GM23248 (cell line): Measurements from ENCODE around the gene PPFIBP1. TPM values are rescaled to one million over a fixed set of nuclear protein-coding genes. Genes with fewer than 3 reads are reported as not detected.
A peak's percentile ranks its signal among the peaks of the same experiment; 100 is the strongest.

Source experiments
- DNase-seq: peaks from one replicate; pipeline ENCODE4 v3.0.0-alpha.2; 2015
- H2AFZ ChIP-seq: fragments of 200-600 bp; sonication (generic); 2 replicates; pipeline ENCODE4 v1.6.1; 2016; ENCODE audit warnings: antibody characterized with exemption
- H3F3A ChIP-seq: fragments of 200-600 bp; sonication (generic); 2 replicates; pipeline ENCODE4 v1.6.1; 2016; ENCODE audit warnings: mild to moderate bottlenecking, antibody characterized with exemption, mixed run types; ENCODE audit not compliant: insufficient read depth
- H3K27ac ChIP-seq: fragments of 200-600 bp; sonication (generic); 2 replicates; pipeline ENCODE4 v1.5.1; 2016; ENCODE audit warnings: mild to moderate bottlenecking
- H3K27me3 ChIP-seq: fragments of 200-600 bp; sonication (generic); replicated peaks from 2 replicates; pipeline ENCODE4 v1.6.1; 2016; ENCODE audit warnings: mild to moderate bottlenecking; ENCODE audit not compliant: insufficient read depth
- H3K36me3 ChIP-seq: fragments of 200-600 bp; sonication (generic); 2 replicates; pipeline ENCODE4 v1.6.1; 2016; ENCODE audit warnings: low read depth, mild to moderate bottlenecking
- H3K4me1 ChIP-seq: fragments of 200-600 bp; sonication (generic); 2 replicates; pipeline ENCODE4 v1.6.1; 2016; ENCODE audit warnings: mild to moderate bottlenecking; ENCODE audit not compliant: insufficient read depth
- H3K4me2 ChIP-seq: fragments of 200-600 bp; sonication (generic); one replicate; pipeline ENCODE4 v1.6.1; 2016; ENCODE audit warnings: mild to moderate bottlenecking; ENCODE audit not compliant: unreplicated experiment
- H3K4me3 ChIP-seq: fragments of 200-600 bp; sonication (generic); 2 replicates; pipeline ENCODE4 v1.5.1; 2016; ENCODE audit warnings: mild to moderate bottlenecking
- H3K79me2 ChIP-seq: fragments of 200-600 bp; sonication (generic); 2 replicates; pipeline ENCODE4 v1.6.1; 2016; ENCODE audit warnings: mild to moderate bottlenecking; ENCODE audit not compliant: insufficient read depth
- H3K9ac ChIP-seq: fragments of 200-600 bp; sonication (generic); 2 replicates; pipeline ENCODE4 v1.6.1; 2016; ENCODE audit warnings: mild to moderate bottlenecking
- H3K9me2 ChIP-seq: fragments of 200-600 bp; sonication (generic); 2 replicates; pipeline ENCODE4 v1.6.1; 2016; ENCODE audit warnings: mixed run types, mild to moderate bottlenecking, moderate library complexity; ENCODE audit not compliant: insufficient read depth
- H3K9me3 ChIP-seq: fragments of 200-600 bp; sonication (generic); one replicate; pipeline ENCODE4 v1.6.1; 2017; ENCODE audit warnings: low read depth
- H4K20me1 ChIP-seq: fragments of 200-600 bp; sonication (generic); 2 replicates; pipeline ENCODE4 v1.6.0; 2016; ENCODE audit not compliant: insufficient read depth
- EZH2 ChIP-seq: fragments of 200-600 bp; sonication (generic); IDR thresholded peaks from 2 replicates; pipeline ENCODE4 v1.6.1; 2018; ENCODE audit warnings: antibody characterized with exemption, mild to moderate bottlenecking; ENCODE audit not compliant: insufficient read depth, poor library complexity, severe bottlenecking
- EZH2phosphoT487 ChIP-seq: fragments of 200-600 bp; sonication (generic); IDR thresholded peaks from 2 replicates; pipeline ENCODE4 v1.6.1; 2018; ENCODE audit warnings: antibody characterized with exemption, moderate library complexity, mild to moderate bottlenecking, low read depth; ENCODE audit not compliant: insufficient read depth
- WGBS, 2 experiments: methylation state at CpG; one replicate each; pipeline ENCODE4 v1.1.6; 2015 to 2017; ENCODE audit warnings: low lambda C conversion rate in 2 of 2, low coverage in 1 of 2; ENCODE audit errors: missing lambda C conversion rate in 2 of 2; 5-methylcytosine and 5-hydroxymethylcytosine counted together
- in situ Hi-C: fragments of 300-500 bp; cut with MboI; formaldehyde crosslinking; loops from 2 replicates; pipeline ENCODE4 v1.15.0; 2020
- polyA plus RNA-seq: library from polyadenylated mRNA; unstranded; fragments of >200 nt; fragmentation: Nextera tagmentation; extraction: Ambion mirVana; gene quantifications from 2 replicates; pipeline ENCODE4 v1.2.1, GENCODE V29; 2016
- total RNA-seq: library from RNA; depleted of rRNA; stranded (reverse); fragments of >200 nt; shearing (Covaris generic); gene quantifications from 2 replicates; pipeline ENCODE4 v1.2.3, GENCODE V29; 2014

The PPFIBP1 gene
- total and polyA plus RNA-seq, 2 experiments from 2014 or later = 86.0 to 101 TPM

GRCh38 chr12:27551172-27551840 is 27.3 kb downstream of the PPFIBP1 start:
- no peaks in the 10 kb centered on the region for H3K36me3 ChIP-seq
- in situ Hi-C loops = no loop called here
- peaks cover 75% of the 10 kb centered on the region for H3F3A ChIP-seq
- no peaks in the 10 kb centered on the region for H4K20me1 ChIP-seq
- TF ChIP-seq EZH2phosphoT487 = no peak
- no peak for TF ChIP-seq EZH2
- peaks cover 92% of the 10 kb centered on the region for H3K79me2 ChIP-seq
- H3K27ac ChIP-seq = peak overlapping the region; percentile 99
- H3K4me1 ChIP-seq = peaks cover 82% of the 10 kb centered on the region
- H3K4me2 ChIP-seq = peak overlapping the region; percentile 69
- 31 to 37% methylated on average over 9 of the region's 9 CpGs for WGBS, 2 experiments
- 0 out of 2 replicates have a peak overlapping the region, but pooled peaks have one; percentile 16 for H2AFZ ChIP-seq
- H3K27me3 ChIP-seq = no peaks in the 10 kb centered on the region
- H3K9ac ChIP-seq = peak overlapping the region; percentile 83
- no peaks in the 10 kb centered on the region for H3K9me3 ChIP-seq
- peak overlapping the region; percentile 36 for H3K4me3 ChIP-seq
- DNase-seq = peak; percentile 60
- no peaks in the 10 kb centered on the region for H3K9me2 ChIP-seq

- no peak for TF ChIP-seq EZH2phosphoT487
- TF ChIP-seq EZH2 = no peak
- H3K4me1 ChIP-seq = peaks cover 92% of the 10 kb centered on the region
- H3K4me2 ChIP-seq = peak overlapping the region; percentile 69
- H3K4me3 ChIP-seq = peak overlapping the region; percentile 36
- no peaks in the 10 kb centered on the region for H4K20me1 ChIP-seq
- H3K9me2 ChIP-seq = no peaks in the 10 kb centered on the region
- peak overlapping the region; percentile 16 for H2AFZ ChIP-seq
- 32 to 33% methylated on average over 6 of the region's 6 CpGs for WGBS, 2 experiments
- in situ Hi-C loops = no loop called here
- DNase-seq = no peak
- peaks cover 92% of the 10 kb centered on the region for H3K79me2 ChIP-seq
- H3K36me3 ChIP-seq = no peaks in the 10 kb centered on the region
- peak overlapping the region; percentile 99 for H3K27ac ChIP-seq
- H3K9me3 ChIP-seq = no peaks in the 10 kb centered on the region
- H3F3A ChIP-seq = peaks cover 85% of the 10 kb centered on the region
- H3K9ac ChIP-seq = peak overlapping the region; percentile 83
- H3K27me3 ChIP-seq = no peaks in the 10 kb centered on the region
These were observed 28.2 kb downstream of the PPFIBP1 start for GRCh38 chr12:27552235-27552634.

- in situ Hi-C loops = no loop called here
- H3K9ac ChIP-seq = no peak overlapping the region
- peaks cover 89% of the 10 kb centered on the region for H3F3A ChIP-seq
- H3K27ac ChIP-seq = peak overlapping the region; percentile 99
- H3K4me1 ChIP-seq = peaks cover 94% of the 10 kb centered on the region
- peaks cover 92% of the 10 kb centered on the region for H3K79me2 ChIP-seq
- H3K9me3 ChIP-seq = no peaks in the 10 kb centered on the region
- TF ChIP-seq EZH2 (no peak), EZH2phosphoT487 (no peak)
- H2AFZ ChIP-seq = no peak overlapping the region
- 92% methylated on average over 7 to 8 of the region's 8 CpGs for WGBS, 2 experiments
- no peak overlapping the region for H3K4me3 ChIP-seq
- no peaks in the 10 kb centered on the region for H3K36me3 ChIP-seq
- H4K20me1 ChIP-seq = no peaks in the 10 kb centered on the region
- no peaks in the 10 kb centered on the region for H3K9me2 ChIP-seq
- no peak overlapping the region for H3K4me2 ChIP-seq
- H3K27me3 ChIP-seq = no peaks in the 10 kb centered on the region
- peak; percentile 38 for DNase-seq
These were observed 29.0 kb downstream of the PPFIBP1 start for GRCh38 chr12:27552886-27553560.

- peak overlapping the region; percentile 65; the same call in 1 of the 2 replicates for H3K9ac ChIP-seq
- H3K4me1 ChIP-seq = peaks cover 87% of the 10 kb centered on the region
- TF ChIP-seq EZH2 (no peak), EZH2phosphoT487 (no peak)
- no peaks in the 10 kb centered on the region for H3K27me3 ChIP-seq
- H3K4me2 ChIP-seq = peak overlapping the region; percentile 83
- peaks cover 92% of the 10 kb centered on the region for H3K79me2 ChIP-seq
- H4K20me1 ChIP-seq = no peaks in the 10 kb centered on the region
- DNase-seq = no peak
- H3K36me3 ChIP-seq = no peaks in the 10 kb centered on the region
- peaks cover 80% of the 10 kb centered on the region for H3F3A ChIP-seq
- H3K27ac ChIP-seq = peak overlapping the region; percentile 78
- H3K9me3 ChIP-seq = no peaks in the 10 kb centered on the region
- H2AFZ ChIP-seq = no peak overlapping the region
- in situ Hi-C loops = no loop called here
- H3K9me2 ChIP-seq = no peaks in the 10 kb centered on the region
- WGBS, 2 experiments = 98% methylated on average over 3 of the region's 3 CpGs
- peak overlapping the region; percentile 56 for H3K4me3 ChIP-seq
These were observed 29.9 kb downstream of the PPFIBP1 start for GRCh38 chr12:27553941-27554340.
